ENCODE data around the gene OTUD3.

Gene OTUD3

GRCh38 chr1:19954059-19954458 lies 71.9 kb downstream of the OTUD3 start:
- TF ChIP-seq CTCF (IDR thresholded peaks at IDR 0.05; ENCODE audit: low read depth, low read length, missing control alignments), result no peak
- in situ Hi-C loops (cut with HindIII; ENCODE audit: low sequenced_read_pairs), result no loop called here
- no peak overlapping the region for H3K4me3 ChIP-seq (ENCODE audit: low read depth, low read length)
- no peak for DNase-seq (ENCODE audit: low read depth)

- DNase-seq (ENCODE audit: low read depth), result no peak
- in situ Hi-C loops (cut with HindIII; ENCODE audit: low sequenced_read_pairs), result no loop called here
- no peak overlapping the region for H3K4me3 ChIP-seq (ENCODE audit: low read depth, low read length)
- no peak for TF ChIP-seq CTCF (IDR thresholded peaks at IDR 0.05; ENCODE audit: low read depth, low read length, missing control alignments)
These were observed 73.5 kb downstream of the OTUD3 start for GRCh38 chr1:19955534-19956170.

GRCh38 chr1:19957779-19958178 lies 75.6 kb downstream of the OTUD3 start:
- no peak for DNase-seq (ENCODE audit: low read depth)
- H3K4me3 ChIP-seq (ENCODE audit: low read depth, low read length), result no peak overlapping the region
- in situ Hi-C loops (cut with HindIII; ENCODE audit: low sequenced_read_pairs), result no loop called here
- peak; percentile 22 for TF ChIP-seq CTCF (IDR thresholded peaks at IDR 0.05; ENCODE audit: low read depth, low read length, missing control alignments)

GRCh38 chr1:19960591-19960990 lies 78.4 kb downstream of the OTUD3 start:
- no peak for DNase-seq (ENCODE audit: low read depth)
- TF ChIP-seq CTCF (IDR thresholded peaks at IDR 0.05; ENCODE audit: low read depth, low read length, missing control alignments), result no peak
- H3K4me3 ChIP-seq (ENCODE audit: low read depth, low read length), result no peak overlapping the region
- in situ Hi-C loops (cut with HindIII; ENCODE audit: low sequenced_read_pairs), result no loop called here
